Thyroid gland (tissue), 4 donors: Measurements from ENCODE around the gene CCDC78.

ENCODE experiments used
- CTCF ChIP-seq, 6 experiments: fragments of 200-600 bp in 3 of 6; fragments of 450-650 bp in 3 of 6; sonication (generic) in 3 of 6; IDR thresholded peaks; one replicate each; pipeline ENCODE4 v1.5.1; 2016 to 2019; ENCODE audit warnings: antibody characterized with exemption in 6 of 6, mild to moderate bottlenecking in 2 of 6, inconsistent platforms in 1 of 6, moderate library complexity in 1 of 6
- POLR2A ChIP-seq, 2 donors: fragments of 450-650 bp; IDR thresholded peaks; one replicate each; pipeline ENCODE4 v1.6.1; 2017; ENCODE audit warnings: antibody characterized with exemption in 2 of 2, mild to moderate bottlenecking in 2 of 2, moderate library complexity in 1 of 2

DNA sequence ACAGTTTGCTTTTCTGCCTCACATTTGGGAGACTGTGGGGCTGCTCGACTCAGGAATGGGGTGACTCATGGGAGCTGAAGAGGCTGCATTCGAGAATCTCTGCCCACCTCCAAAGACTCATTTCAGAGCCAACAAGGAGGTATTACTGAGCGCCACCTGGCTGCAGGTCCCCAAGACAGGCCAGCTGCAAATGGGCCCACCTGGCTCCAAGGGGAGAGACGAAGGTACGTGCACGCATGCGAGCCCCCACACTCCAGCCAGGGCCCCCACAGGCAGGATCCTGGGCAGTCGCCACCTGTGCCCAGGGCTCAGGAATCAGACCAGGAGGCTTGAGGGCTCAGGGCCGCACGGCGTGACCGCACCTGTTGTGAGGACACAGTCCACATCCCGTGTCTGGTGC, 6.7 kb upstream of the CCDC78 start:
- TF ChIP-seq CTCF (IDR thresholded peaks at IDR 0.05) (no peak), POLR2A (IDR thresholded peaks at IDR 0.05) (no peak)
